Stimulated activated naive CD8-positive, alpha-beta T cell treated with anti-CD3 and anti-CD28 coated beads, Interleukin-15, Interleukin-2, amounts not matched to agents 100 U/mL and 50 U/mL, for 24 hours (primary cell): ENCODE data around the gene CEP250.

Experiments
- ATAC-seq: fragments of 150-1000 bp; cut with Tn5 transposase; one replicate; pipeline ENCODE4 v1.10.0; 2021
- DNase-seq: peaks from one replicate; pipeline ENCODE4 v3.0.0; 2021

Gene CEP250

GRCh38 chr20:35561268-35561667, 105.9 kb downstream of the CEP250 start:
- ATAC-seq (no peak), DNase-seq (no peak)

DNA sequence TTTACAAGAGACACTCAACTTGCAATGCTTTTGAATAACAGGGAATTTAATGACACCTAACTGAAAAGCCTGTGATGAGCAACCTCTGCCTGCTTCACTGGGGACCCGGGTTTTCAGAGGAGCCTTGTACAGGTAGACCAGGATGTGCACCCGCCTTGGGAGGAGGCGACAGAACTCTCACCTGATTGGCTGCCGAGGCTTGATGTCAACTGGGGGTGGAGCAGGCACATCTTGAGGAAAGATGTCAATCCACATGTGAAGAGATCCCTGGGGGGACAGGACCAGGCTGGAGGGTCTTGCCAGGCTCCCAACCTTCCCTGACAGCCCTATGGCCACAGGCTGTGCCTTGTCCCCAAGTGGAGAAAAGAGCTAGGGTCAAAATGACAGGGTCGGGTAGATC, 106.3 kb downstream of the CEP250 start:
- ATAC-seq (no peak), DNase-seq (no peak)

- ATAC-seq (no peak), DNase-seq (no peak)
Observed at GRCh38 chr20:35562541-35563110, 107.2 kb downstream of the CEP250 start.

DNA sequence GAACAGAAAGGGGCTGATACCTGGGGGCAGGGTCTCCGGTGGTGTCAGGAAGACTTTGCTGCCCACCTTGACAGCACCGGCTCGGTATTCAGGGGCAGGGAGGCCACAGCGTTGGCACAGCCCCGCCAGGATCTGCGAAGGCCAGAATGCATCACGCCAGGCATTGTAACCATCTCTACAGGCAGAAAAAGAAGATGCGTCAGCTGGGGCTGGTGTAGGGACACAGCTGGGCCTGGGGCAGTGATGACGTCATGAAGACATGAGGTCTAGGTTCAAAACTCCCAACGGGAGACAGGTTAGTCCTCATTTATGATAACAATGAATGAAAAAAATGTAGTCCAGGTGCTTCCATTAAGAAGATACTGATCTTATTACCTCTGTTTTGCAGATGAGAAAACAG, 108.4 kb downstream of the CEP250 start:
- DNase-seq, result no peak
- no peak for ATAC-seq

GRCh38 chr20:35564905-35565304, 109.5 kb downstream of the CEP250 start:
- ATAC-seq, result no peak
- no peak for DNase-seq

DNA sequence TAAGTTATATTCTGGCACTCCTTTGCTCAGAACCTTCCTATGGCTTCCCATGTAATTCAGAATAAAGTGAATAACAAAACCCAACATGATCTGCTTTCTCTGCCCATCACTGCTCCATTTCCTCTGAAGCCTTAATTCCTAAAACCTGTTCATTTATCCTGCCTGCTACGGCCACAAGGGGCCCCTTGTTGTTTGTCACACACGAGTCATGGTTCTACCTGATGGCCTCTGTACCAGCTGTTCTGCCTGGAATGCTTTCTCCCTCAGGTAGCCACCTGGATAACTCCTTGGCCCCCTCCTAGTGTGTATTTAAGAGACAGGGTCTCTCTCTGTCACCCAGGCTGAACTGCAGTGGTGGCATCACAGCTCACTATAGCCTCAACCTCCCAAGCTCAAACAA, 113.2 kb downstream of the CEP250 start:
- ATAC-seq (no peak), DNase-seq (no peak)
